Loucy (cell line): ENCODE results near the gene C20orf173.

Experiments used
- CTCF ChIP-seq: fragments of 200-600 bp; sonication (generic); conservative IDR thresholded peaks from 2 replicates; pipeline ENCODE4 v1.5.1; 2014; ENCODE audit warnings: mild to moderate bottlenecking, antibody characterized with exemption, low read length
- EZH2phosphoT487 ChIP-seq: fragments of 200-600 bp; IDR thresholded peaks from 2 replicates; pipeline ENCODE4 v1.6.1; 2018; ENCODE audit warnings: antibody characterized with exemption, mild to moderate bottlenecking, moderate library complexity, borderline replicate concordance

- TF ChIP-seq EZH2phosphoT487 (no peak), CTCF (no peak)
Measured at GRCh38 chr20:35562541-35563110, 33.2 kb upstream of the C20orf173 start.
